ENCODE measurements around the gene HECW1.

The HECW1 gene

DNA sequence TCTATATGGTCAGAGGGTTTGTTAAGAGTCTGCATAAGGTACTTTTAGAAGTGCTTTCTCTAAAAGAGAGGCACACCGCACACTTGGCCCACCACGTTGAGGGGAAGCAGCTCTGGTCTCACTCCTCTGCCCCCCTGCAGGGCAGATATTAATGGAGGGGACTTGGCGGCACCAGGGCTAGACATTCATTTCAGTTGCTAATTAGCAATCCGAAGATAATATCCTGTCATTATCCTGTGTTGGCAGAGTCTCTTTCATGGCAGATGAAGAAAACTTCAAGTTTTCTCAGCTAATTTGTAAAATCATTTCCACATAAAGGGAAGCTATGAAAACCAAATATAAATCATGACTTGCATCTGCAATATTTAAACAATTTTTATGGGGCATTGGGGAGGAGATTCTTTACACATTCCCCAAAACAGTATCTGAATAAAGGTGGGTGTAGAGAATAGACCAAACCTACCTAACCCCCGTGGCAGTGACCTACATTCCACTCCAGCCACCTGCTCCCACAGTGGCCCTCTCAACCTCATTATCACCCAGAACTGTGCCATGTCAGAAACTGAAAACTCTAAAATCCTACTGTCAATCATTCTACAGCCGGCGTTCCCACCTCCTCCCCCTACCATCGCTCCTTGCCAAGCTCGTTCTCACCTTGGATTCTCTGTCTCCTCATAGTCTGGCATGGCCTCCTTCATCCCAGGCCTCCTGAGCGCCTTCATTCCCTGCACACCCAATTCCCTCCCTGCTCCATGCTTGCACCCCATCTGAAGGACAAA is 416.3 kb downstream of the HECW1 start:
- TF ChIP-seq, protein P1, sequence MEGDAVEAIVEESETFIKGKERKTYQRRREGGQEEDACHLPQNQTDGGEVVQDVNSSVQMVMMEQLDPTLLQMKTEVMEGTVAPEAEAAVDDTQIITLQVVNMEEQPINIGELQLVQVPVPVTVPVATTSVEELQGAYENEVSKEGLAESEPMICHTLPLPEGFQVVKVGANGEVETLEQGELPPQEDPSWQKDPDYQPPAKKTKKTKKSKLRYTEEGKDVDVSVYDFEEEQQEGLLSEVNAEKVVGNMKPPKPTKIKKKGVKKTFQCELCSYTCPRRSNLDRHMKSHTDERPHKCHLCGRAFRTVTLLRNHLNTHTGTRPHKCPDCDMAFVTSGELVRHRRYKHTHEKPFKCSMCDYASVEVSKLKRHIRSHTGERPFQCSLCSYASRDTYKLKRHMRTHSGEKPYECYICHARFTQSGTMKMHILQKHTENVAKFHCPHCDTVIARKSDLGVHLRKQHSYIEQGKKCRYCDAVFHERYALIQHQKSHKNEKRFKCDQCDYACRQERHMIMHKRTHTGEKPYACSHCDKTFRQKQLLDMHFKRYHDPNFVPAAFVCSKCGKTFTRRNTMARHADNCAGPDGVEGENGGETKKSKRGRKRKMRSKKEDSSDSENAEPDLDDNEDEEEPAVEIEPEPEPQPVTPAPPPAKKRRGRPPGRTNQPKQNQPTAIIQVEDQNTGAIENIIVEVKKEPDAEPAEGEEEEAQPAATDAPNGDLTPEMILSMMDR (IDR thresholded peaks at IDR 0.05; ENCODE audit: control insufficient read depth, extremely low read depth, insufficient read depth) = no peak
- H3K4me3 ChIP-seq (ENCODE audit: low read depth, low read length) = no peak overlapping the region
- no peak for DNase-seq (ENCODE audit: low read depth)

DNA sequence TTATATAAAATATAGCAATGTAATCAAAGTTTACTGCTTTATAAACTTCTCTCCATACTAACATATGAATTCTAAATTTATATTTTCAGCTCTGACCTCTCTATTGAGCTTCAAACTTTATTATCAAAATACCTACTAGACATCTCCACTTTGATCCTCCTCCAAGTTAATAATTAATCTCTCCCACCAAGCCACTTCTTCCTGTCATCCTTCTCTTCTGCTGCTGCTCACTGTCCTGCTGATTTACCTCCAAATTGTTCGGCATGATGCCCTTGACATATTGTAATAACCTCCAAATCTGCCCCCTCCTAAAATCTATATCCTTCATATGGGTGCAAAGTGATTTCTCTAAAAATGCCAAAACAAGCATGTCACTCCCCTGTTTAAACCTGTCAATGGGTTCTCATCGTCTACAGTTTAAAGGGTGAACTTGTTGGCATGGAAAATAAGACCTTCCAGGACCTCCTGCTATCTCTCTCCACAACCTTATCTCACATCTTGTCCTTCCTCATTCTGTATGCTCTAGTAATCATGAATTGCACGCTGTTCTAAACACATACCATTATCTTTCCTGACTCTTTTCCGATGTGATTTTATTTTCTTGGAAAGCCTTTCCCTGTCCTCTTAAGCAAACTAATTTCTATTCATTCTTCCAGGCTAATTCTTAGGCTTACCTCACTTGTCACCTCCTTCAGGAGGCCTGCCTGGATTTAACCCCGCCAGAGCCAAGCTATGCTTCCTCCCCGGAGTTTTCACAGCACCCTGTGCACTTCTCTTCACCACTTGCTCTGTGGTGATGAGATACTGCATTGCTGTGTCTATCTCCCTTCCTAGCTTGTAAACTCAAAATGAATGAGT is 418.3 kb downstream of the HECW1 start:
- no peak for DNase-seq (ENCODE audit: low read depth)
- TF ChIP-seq, protein P1 (IDR thresholded peaks at IDR 0.05; ENCODE audit: control insufficient read depth, extremely low read depth, insufficient read depth) = no peak
- no peak overlapping the region for H3K4me3 ChIP-seq (ENCODE audit: low read depth, low read length)

DNA sequence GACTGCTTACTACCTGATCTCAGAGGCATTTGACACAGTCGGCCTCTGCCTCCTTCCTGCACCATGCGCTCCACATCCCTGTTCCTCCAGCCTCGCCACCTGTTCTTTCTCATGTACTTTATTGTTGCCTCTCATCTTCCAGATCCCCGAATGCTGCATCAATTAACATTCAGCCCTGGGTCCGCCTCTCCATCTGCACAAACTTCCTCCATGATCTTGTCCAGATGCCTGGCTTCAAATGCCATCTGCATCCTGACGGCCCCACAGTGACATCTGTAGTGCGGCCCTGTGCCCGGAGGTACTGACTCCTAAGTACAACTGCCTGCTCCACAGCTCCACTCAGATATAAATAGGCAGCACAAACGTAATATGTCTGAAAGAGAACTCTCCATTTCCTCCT is 419.3 kb downstream of the HECW1 start:
- H3K4me3 ChIP-seq (ENCODE audit: low read depth, low read length) = no peak overlapping the region
- TF ChIP-seq, protein P1 (IDR thresholded peaks at IDR 0.05; ENCODE audit: control insufficient read depth, extremely low read depth, insufficient read depth) = no peak
- DNase-seq (ENCODE audit: low read depth) = no peak

DNA sequence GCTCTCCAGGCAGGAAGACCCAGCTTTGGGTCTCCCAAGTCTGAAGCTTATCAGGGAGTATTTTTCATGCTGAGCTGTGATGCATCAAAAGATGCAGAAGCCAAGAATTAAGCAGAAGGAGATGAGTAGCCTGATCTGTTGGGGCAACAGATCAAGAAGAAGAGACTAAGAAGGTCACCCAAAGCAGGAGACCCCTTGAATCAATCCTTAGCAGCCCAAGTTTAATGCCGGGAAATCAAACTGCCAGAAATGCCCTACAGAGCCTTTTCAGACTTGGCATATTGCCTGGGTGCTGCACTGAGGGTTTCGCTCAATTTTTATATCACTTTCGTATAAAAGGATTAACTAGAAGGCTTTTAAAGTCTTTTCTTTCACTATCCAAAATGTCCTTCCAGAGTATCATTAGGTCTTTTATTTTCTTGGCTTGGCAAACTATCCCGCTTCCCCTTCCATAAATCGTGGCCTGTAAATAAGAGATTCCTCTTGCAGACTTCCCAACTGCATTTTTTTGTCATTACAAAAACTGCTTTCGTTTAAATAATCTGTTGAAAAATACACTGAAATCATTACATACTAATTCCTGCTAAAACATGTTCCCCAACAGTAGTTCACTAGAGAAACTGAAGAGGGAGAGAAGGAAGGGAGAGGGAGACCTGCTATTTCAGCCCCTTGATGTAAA is 421.5 kb downstream of the HECW1 start:
- no peak overlapping the region for H3K4me3 ChIP-seq (ENCODE audit: low read depth, low read length)
- DNase-seq (ENCODE audit: low read depth) = no peak
- TF ChIP-seq, protein P1 (IDR thresholded peaks at IDR 0.05; ENCODE audit: control insufficient read depth, extremely low read depth, insufficient read depth) = no peak

DNA sequence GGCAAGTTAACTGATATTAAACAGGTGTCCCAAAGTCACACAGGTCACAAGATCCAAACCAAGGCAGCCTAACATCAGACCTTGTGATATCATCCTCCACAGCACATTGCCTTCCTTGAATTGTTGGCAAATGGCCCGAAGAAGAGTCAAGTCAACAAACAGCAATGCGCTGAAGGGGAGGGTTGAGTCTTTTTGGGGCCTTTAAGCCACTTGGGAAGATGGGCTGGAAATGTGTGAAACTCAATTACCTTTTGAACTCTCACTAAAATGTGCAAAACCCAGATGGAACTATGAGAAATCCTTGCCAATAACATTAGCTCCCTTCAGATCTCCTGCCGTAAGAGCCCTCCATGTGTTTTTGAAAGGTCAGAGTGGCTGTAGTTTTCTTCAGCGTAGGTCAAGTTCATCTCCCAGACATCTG is 422.6 kb downstream of the HECW1 start:
- no peak overlapping the region for H3K4me3 ChIP-seq (ENCODE audit: low read depth, low read length)
- no peak for DNase-seq (ENCODE audit: low read depth)
- TF ChIP-seq, protein P1 (IDR thresholded peaks at IDR 0.05; ENCODE audit: control insufficient read depth, extremely low read depth, insufficient read depth) = no peak

DNA sequence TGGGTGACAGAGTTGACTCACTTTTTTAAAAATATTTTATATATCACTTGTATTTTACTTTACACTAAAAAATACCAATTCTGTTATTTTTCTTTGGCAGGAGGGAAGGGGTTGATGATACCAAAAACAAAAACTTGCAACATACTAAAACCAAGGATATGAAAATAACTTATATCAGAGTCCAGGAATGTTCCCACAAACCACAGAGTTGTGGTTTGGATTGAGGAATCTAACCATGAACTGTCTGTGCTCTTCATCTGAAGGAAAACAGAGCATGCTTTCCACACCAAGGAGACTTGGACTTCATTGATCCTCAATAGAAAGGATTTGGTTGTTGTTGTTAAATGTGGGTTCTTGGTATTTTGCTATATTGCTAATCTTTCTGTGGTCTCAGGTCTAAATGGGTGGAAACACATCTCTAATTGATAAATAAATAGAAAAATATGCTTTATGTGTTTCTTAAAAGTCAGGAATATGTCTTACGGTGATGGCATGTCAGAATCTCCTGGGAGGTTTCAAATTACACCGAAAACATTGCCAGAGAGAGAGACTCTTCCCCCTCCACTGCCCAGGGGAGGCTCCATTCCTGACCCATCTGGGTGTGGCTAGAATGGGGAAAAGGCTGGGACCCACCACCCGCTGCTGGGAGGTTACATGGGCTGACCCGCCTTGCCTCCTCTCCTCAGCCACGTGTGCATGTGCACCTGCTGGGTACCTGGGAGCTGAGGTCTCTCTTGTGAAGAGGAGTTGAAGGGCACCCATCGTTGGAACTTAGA is 423.6 kb downstream of the HECW1 start:
- H3K4me3 ChIP-seq (ENCODE audit: low read depth, low read length) = no peak overlapping the region
- no peak for DNase-seq (ENCODE audit: low read depth)
- TF ChIP-seq, protein P1 (IDR thresholded peaks at IDR 0.05; ENCODE audit: control insufficient read depth, extremely low read depth, insufficient read depth) = no peak

Measured in LNCaP clone FGC (cell line).